Ascending aorta (tissue), 2 donors: Measurements from ENCODE around the gene ZNF383. TPM values are rescaled to one million over a fixed set of nuclear protein-coding genes. Genes with fewer than 3 reads are reported as not detected.
"Not testable (repeated sequence)": the region's sequence is repeated elsewhere in the genome, so short reads cannot be mapped to it uniquely, and the experiment has no call there.

Experiments used
- DNase-seq, 2 donors: peaks; one replicate each; pipeline ENCODE4 v3.0.0-alpha.2; 2019; ENCODE audit warnings: low spot score in 2 of 2
- H3K27ac ChIP-seq, 2 donors: fragments of 200-600 bp; sonication (generic); one replicate each; pipeline ENCODE4 v1.5.1; 2016 to 2017; ENCODE audit warnings: mild to moderate bottlenecking in 1 of 2
- H3K27me3 ChIP-seq: fragments of 200-600 bp; sonication (generic); one replicate; pipeline ENCODE4 v1.5.1; 2017
- H3K36me3 ChIP-seq, 2 donors: fragments of 200-600 bp; sonication (generic); one replicate each; pipeline ENCODE4 v1.5.1; 2016
- H3K4me1 ChIP-seq, 2 donors: fragments of 200-600 bp; sonication (generic); one replicate each; pipeline ENCODE4 v1.5.1; 2016 to 2017; ENCODE audit warnings: mild to moderate bottlenecking in 1 of 2
- H3K4me3 ChIP-seq, 2 donors: fragments of 200-600 bp; sonication (generic); one replicate each; pipeline ENCODE4 v1.5.1; 2016 to 2017; ENCODE audit warnings: mild to moderate bottlenecking in 1 of 2
- H3K9me3 ChIP-seq, 2 donors: fragments of 200-600 bp; sonication (generic); one replicate each; pipeline ENCODE4 v1.5.1; 2016
- CTCF ChIP-seq, 3 experiments: fragments of 200-600 bp in 2 of 3; fragments of 450-650 bp in 1 of 3; sonication (generic) in 2 of 3; IDR thresholded peaks; one replicate each; pipeline ENCODE4 v1.5.1; 2016 to 2019; ENCODE audit warnings: antibody characterized with exemption in 3 of 3, mild to moderate bottlenecking in 1 of 3, moderate library complexity in 1 of 3
- intact Hi-C: fragments of 100-400 bp; cut with DNase I; formaldehyde crosslinking; loops from one replicate; pipeline ENCODE4 v1.15.1; 2023
- total RNA-seq: library from RNA; depleted of rRNA; stranded (reverse); fragments of >200 nt; gene quantifications from one replicate; pipeline ENCODE4 v1.1.0, GENCODE V29; 2016

Gene ZNF383
- total RNA-seq = 6.9 TPM

DNA sequence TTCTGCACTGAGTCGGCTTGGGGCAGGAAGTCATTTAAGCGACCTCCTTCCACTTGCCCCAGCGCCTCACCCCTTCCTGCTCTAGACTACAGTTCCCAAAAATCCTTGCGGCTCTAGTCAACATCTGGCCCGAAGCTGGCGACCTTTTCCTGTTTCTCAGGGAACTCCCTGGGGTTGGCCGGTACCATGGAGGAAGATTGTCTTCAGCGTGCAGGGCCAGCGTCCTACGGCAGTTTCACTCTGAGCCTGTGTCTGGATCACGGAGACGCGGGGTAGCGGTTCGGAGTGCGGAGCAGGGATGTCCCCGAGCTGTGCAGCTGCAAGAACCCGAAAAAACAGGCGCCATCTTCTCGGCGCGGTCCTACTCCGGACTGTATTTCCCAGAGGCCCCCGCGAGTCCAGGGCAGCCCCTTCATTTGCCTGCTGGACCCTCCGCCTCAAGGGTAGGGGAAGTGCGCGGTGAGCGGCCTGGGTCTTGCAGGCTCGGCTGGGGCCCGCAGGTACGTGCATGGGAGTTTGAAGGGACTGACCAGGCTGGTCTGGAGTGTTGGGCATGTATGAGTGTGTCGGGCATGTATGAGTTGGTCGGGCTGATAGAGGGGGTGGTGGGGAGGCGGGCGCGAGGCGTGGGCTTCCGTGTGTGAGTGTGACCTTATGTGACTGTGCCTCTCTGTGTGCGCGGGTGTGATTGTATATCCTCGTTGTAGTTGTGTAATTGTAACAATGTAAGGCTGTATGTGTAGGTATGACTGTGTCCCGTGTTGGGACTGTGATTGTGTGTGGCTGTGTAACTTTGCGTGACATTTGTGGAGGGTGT is at the start of gene ZNF383:
Gene ZNF383, plus strand, starts transcription at position 440 of the 817 bp plus-strand sequence. CDS start 12,240 bp downstream, outside the sequence.
- H3K4me3 ChIP-seq = peak within 1 kb of the TSS; percentile 60 to 73
- intact Hi-C loops = loop anchor here (5.0 to 10.0 kb wide), 5 partner anchors 97 to 446 kb away; partner anchors contain the start of genes ZNF569, ZNF570, ZNF790 and ZNF850

DNA sequence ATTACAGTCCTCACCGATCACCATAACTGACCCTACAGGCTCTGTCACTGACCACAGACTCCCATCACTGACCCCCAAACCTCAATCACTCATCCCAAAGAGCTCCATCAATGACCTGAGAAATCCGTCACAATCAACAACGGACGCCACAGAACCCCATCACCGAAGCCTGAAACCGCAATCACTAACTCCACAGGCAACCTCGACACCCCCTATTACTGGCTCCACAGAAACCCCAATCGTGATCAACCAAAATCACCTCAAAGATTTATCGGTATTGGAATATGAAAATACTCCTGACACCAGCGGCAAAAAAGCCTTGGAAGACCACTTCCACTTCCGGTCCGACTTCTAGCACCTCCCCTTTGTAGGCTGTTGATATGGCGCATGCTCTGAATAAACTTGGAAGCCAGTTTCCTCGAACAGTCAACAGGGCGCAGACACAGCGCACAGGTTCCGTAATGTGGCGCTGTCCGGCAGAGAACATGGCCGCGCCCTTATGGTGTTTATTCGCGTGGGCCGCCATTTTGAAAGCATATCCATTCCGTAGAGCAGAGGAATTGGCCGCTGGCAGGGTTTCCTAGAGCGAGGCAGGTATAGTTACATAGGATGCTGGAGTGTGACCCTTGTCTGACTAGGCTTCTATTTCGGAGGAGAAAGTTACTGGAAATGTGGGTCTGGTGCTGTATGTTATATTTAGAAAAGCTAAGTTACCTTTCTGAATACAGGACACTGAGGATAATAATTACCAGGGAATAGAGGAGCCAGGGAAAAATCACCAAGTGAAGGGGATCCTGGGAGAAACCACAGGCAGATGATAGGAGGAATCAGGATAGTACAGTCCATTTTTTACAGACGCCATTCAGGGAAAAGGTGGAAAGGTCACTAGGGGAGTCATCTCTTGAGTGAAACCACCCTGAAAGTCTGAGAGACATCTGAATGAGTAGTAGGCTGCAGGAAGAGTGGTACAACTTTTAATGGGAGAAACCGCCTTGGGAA is 45.3 kb upstream of the ZNF383 start, which contains the start of gene ZNF585A:
Gene ZNF585A, minus strand, starts transcription at position 328 of the 999 bp plus-strand sequence. CDS start 2,785 bp downstream, outside the sequence.
- intact Hi-C loops = loop anchor here (1.0 to 10.0 kb wide), 5 partner anchors 38 to 648 kb away; partner anchors contain the start of genes ZNF260, ZNF420, ZNF570 and ZNF585B

More for the DNA sequence above, at the start of gene ZNF383:
- Histone ChIP-seq H3K9me3 (peaks cover 0 to 20% of the 10 kb centered on the region in 2 donors), H3K27me3 (no peaks in the 10 kb centered on the region), H3K27ac (peak within 1 kb of the TSS; percentile 75 to 80), H3K36me3 (peaks cover 9 to 26% of the 10 kb centered on the region in 2 donors), H3K4me1 (peaks cover 0 to 4% of the 10 kb centered on the region in 2 donors)
- TF ChIP-seq CTCF (IDR thresholded peaks at IDR 0.05) = no peak
- peak; percentile 47 to 91 for DNase-seq

DNA sequence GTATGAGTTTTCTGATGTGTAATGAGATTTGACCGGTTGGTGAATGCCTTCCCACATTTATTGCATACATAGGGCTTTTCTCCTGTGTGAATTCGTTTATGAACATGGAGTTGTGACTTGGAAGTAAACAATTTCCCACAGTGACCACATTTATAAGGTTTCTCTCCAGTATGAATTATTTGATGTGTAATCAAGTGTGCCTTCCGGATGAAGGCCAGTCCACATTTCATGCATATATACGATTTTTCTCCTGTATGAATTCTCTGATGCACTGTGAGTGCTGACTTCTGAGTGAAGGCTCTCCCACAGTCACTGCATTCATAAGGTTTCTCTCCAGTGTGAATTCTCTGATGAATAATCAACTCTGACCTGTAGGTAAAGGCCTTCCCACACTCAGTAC is 31.9 kb upstream of the ZNF383 start:
- intact Hi-C loops, DNase-seq, H3K27me3 ChIP-seq, H3K4me3 ChIP-seq, H3K27ac ChIP-seq, H3K4me1 ChIP-seq: not testable (repeated sequence)
- peaks cover 61 to 72% of the 10 kb centered on the region in 2 donors for H3K36me3 ChIP-seq
- H3K9me3 ChIP-seq = peaks cover 93 to 96% of the 10 kb centered on the region in 2 donors

More for the DNA sequence above, 45.3 kb upstream of the ZNF383 start, which contains the start of gene ZNF585A:
- TF ChIP-seq CTCF (IDR thresholded peaks at IDR 0.05) = peak in 1 of 3 experiments; percentile 35
- H3K9me3 ChIP-seq = peaks cover 11 to 40% of the 10 kb centered on the region in 2 donors
- H3K4me3 ChIP-seq = peak within 1 kb of the TSS; percentile 59 to 65
- peaks cover 23 to 26% of the 10 kb centered on the region in 2 donors for H3K36me3 ChIP-seq
- DNase-seq = peak; percentile 85 to 97
- peak within 1 kb of the TSS; percentile 62 to 68 for H3K27ac ChIP-seq
- H3K27me3 ChIP-seq = no peaks in the 10 kb centered on the region
- no peaks in the 10 kb centered on the region for H3K4me1 ChIP-seq

- H3K4me1 ChIP-seq, H3K27me3 ChIP-seq, H3K27ac ChIP-seq, H3K4me3 ChIP-seq, intact Hi-C loops, DNase-seq: not testable (repeated sequence)
- peaks cover 66 to 97% of the 10 kb centered on the region in 2 donors for H3K9me3 ChIP-seq
- peaks cover 83 to 85% of the 10 kb centered on the region in 2 donors for H3K36me3 ChIP-seq
These were observed 22.8 kb upstream of the ZNF383 start for GRCh38 chr19:37195248-37195647.

- H3K36me3 ChIP-seq = peaks cover 79 to 83% of the 10 kb centered on the region in 2 donors
- H3K9me3 ChIP-seq = peaks cover 51 to 94% of the 10 kb centered on the region in 2 donors
- H3K4me1 ChIP-seq, DNase-seq, H3K4me3 ChIP-seq, intact Hi-C loops, H3K27ac ChIP-seq, H3K27me3 ChIP-seq: not testable (repeated sequence)
These were observed 20.9 kb upstream of the ZNF383 start for GRCh38 chr19:37197115-37197514.

DNA sequence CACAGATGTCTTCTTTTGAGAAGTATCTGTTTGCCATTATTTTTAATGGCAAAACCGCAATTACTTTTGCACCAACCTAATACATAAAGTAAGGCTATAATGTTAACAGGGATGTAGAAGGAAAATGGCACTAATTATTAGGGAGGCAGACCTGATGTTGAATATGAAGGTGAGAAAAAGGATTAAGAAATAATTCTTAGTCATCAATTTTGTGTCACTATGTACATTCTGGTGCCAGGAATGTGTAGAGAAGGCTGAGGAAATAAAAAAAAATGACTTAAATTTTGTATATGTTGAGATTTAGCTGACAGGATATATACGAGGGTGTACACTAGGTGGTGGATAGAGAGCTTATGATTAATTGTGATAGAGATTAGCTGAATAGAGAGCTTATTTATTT is 20.2 kb upstream of the ZNF383 start:
- no peak for TF ChIP-seq CTCF (IDR thresholded peaks at IDR 0.05)
- Histone ChIP-seq H3K9me3 (peaks cover 44 to 92% of the 10 kb centered on the region in 2 donors), H3K36me3 (peaks cover 75 to 81% of the 10 kb centered on the region in 2 donors), H3K27ac (no peak overlapping the region), H3K27me3 (no peaks in the 10 kb centered on the region), H3K4me3 (no peak overlapping the region), H3K4me1 (no peaks in the 10 kb centered on the region)
- intact Hi-C loops = no loop called here
- no peak for DNase-seq
